OCI-LY1 (cell line): ENCODE results near the gene PCNX2.
"Not testable (repeated sequence)": the region's sequence is repeated elsewhere in the genome, so short reads cannot be mapped to it uniquely, and the experiment has no call there.

Source experiments
- H2AFZ ChIP-seq: fragments of 200-600 bp; sonication (generic), shearing (Covaris generic); 2 replicates; pipeline ENCODE4 v1.6.0; 2014; ENCODE audit warnings: antibody characterized with exemption, mild to moderate bottlenecking, low read length
- H3F3A ChIP-seq: fragments of 200-600 bp; sonication (generic), shearing (Covaris generic); 2 replicates; pipeline ENCODE4 v1.6.0; 2014; ENCODE audit warnings: mild to moderate bottlenecking, antibody characterized with exemption, low read length, moderate library complexity; ENCODE audit not compliant: insufficient read depth
- H3K27ac ChIP-seq: fragments of 200-600 bp; sonication (generic); 2 replicates; pipeline ENCODE4 v1.5.1; 2014; ENCODE audit warnings: low read length, mixed run types, mild to moderate bottlenecking, low read depth; ENCODE audit not compliant: poor library complexity, severe bottlenecking
- H3K27me3 ChIP-seq: fragments of 200-600 bp; sonication (generic); 2 replicates; pipeline ENCODE4 v1.6.0; 2014; ENCODE audit warnings: antibody characterized with exemption, mild to moderate bottlenecking, low read length, moderate library complexity; ENCODE audit not compliant: insufficient read depth
- H3K36me3 ChIP-seq: fragments of 200-600 bp; sonication (generic); 2 replicates; pipeline ENCODE4 v1.6.1; 2014; ENCODE audit warnings: mild to moderate bottlenecking, antibody characterized with exemption, low read length, moderate library complexity, mixed read lengths; ENCODE audit not compliant: insufficient read depth
- H3K4me1 ChIP-seq: fragments of 200-600 bp; sonication (generic); 2 replicates; pipeline ENCODE4 v1.5.1; 2014; ENCODE audit warnings: mild to moderate bottlenecking, low read length, moderate library complexity; ENCODE audit not compliant: insufficient read depth, severe bottlenecking
- H3K4me2 ChIP-seq: fragments of 200-600 bp; sonication (generic), shearing (Covaris generic); 2 replicates; pipeline ENCODE4 v1.6.1; 2014; ENCODE audit warnings: low read length
- H3K4me3 ChIP-seq: fragments of 200-600 bp; sonication (generic); 2 replicates; pipeline ENCODE4 v1.5.1; 2014; ENCODE audit warnings: low read length, low read depth, mild to moderate bottlenecking, mixed read lengths; ENCODE audit not compliant: poor library complexity, severe bottlenecking
- H3K79me2 ChIP-seq: fragments of 200-600 bp; shearing (Covaris generic); 2 replicates; pipeline ENCODE4 v1.6.1; 2016; ENCODE audit warnings: mixed run types, low read length, mixed read lengths; ENCODE audit not compliant: insufficient read depth
- H3K9ac ChIP-seq: fragments of 200-600 bp; sonication (generic), shearing (Covaris generic); 2 replicates; pipeline ENCODE4 v1.6.1; 2014; ENCODE audit warnings: mild to moderate bottlenecking, low read length, mixed read lengths
- H3K9me2 ChIP-seq: fragments of 200-600 bp; sonication (generic), shearing (Covaris generic); 2 replicates; pipeline ENCODE4 v1.6.1; 2014; ENCODE audit warnings: low read depth, mild to moderate bottlenecking, low read length, mixed read lengths
- H3K9me3 ChIP-seq: fragments of 200-600 bp; shearing (Covaris generic); 2 replicates; pipeline ENCODE4 v1.6.1; 2014; ENCODE audit warnings: low read length, mixed read lengths
- H4K20me1 ChIP-seq: fragments of 200-600 bp; sonication (generic), shearing (Covaris generic); 2 replicates; pipeline ENCODE4 v1.6.0; 2016; ENCODE audit warnings: mild to moderate bottlenecking, low read length; ENCODE audit not compliant: insufficient read depth
- CTCF ChIP-seq: fragments of 200-600 bp; sonication (generic), shearing (Covaris generic); IDR thresholded peaks from 2 replicates; pipeline ENCODE4 v1.5.1; 2017; ENCODE audit warnings: mild to moderate bottlenecking, antibody characterized with exemption, low read length, moderate library complexity, mixed read lengths
- EZH2 ChIP-seq: fragments of 200-600 bp; sonication (generic), shearing (Covaris generic); IDR thresholded peaks from 2 replicates; pipeline ENCODE4 v1.8.0; 2017; ENCODE audit warnings: borderline replicate concordance, mixed run types, mild to moderate bottlenecking, antibody characterized with exemption, low read length, moderate library complexity, mixed read lengths

PCNX2 gene

DNA sequence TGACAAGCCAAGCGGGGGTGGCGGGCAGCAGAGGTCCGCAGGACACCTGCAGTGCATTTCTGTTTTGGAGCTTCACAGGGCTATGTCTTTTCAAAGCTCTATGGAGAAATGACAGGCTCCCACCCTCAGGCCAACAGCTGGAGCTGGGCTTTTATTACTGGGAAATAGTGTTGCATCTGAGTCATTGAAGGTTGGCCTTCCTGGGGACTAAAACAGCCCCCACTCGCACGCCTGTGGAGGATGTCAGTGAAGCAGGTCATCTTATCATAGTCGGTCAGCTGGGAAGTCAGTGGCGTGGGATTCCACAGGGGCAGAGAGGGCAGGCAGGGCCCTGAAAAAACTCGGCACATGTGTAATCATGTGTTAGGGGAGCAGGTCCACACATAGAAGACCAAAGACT is 289.8 kb downstream of the PCNX2 start:
- Histone ChIP-seq H2AFZ (no peak overlapping the region), H3K27me3 (no peaks in the 10 kb centered on the region), H3K9ac (no peak overlapping the region), H3K9me3 (no peaks in the 10 kb centered on the region), H3K36me3 (no peaks in the 10 kb centered on the region), H3K4me1 (no peaks in the 10 kb centered on the region), H3K4me2 (no peak overlapping the region), H3K4me3 (no peak overlapping the region), H4K20me1 (no peaks in the 10 kb centered on the region), H3K27ac (no peak overlapping the region), H3F3A (no peaks in the 10 kb centered on the region), H3K9me2 (no peaks in the 10 kb centered on the region), H3K79me2 (no peaks in the 10 kb centered on the region)
- no peak for TF ChIP-seq EZH2
- TF ChIP-seq CTCF, result no peak

DNA sequence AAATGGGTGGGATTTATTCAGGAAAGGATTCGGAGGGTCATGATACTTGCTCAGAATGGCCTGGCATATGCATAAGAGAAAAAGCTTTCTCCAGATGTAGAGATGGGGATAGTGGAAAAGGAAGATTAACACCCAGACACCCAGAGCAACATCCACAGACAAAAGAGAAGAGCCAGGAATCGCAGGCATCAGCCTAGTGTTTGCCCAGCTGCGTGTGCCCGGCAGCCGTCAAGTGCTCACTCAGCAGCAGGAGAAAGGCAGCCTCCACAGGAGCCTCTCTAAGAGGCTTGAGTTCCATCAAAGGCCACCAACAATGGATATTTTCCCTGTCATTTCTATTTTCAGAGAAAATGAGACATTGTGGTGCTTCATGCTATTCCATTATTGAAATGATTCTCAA is 290.4 kb downstream of the PCNX2 start:
- Histone ChIP-seq H3K79me2 (no peaks in the 10 kb centered on the region), H3K9ac (no peak overlapping the region), H3K9me2 (no peaks in the 10 kb centered on the region), H3K9me3 (no peaks in the 10 kb centered on the region), H3K27me3 (no peaks in the 10 kb centered on the region), H2AFZ (no peak overlapping the region), H3K4me2 (no peak overlapping the region), H4K20me1 (no peaks in the 10 kb centered on the region), H3K4me3 (no peak overlapping the region), H3K27ac (no peak overlapping the region), H3F3A (no peaks in the 10 kb centered on the region), H3K36me3 (no peaks in the 10 kb centered on the region), H3K4me1 (no peaks in the 10 kb centered on the region)
- TF ChIP-seq EZH2 (no peak), CTCF (no peak)

- TF ChIP-seq EZH2, result no peak
- no peak for TF ChIP-seq CTCF
- H3K27ac ChIP-seq, result no peak overlapping the region
- no peaks in the 10 kb centered on the region for H3K9me2 ChIP-seq
- no peaks in the 10 kb centered on the region for H3K36me3 ChIP-seq
- no peak overlapping the region for H3K4me3 ChIP-seq
- no peak overlapping the region for H2AFZ ChIP-seq
- H3F3A ChIP-seq, result no peaks in the 10 kb centered on the region
- H4K20me1 ChIP-seq, result no peaks in the 10 kb centered on the region
- no peaks in the 10 kb centered on the region for H3K9me3 ChIP-seq
- H3K79me2 ChIP-seq, result no peaks in the 10 kb centered on the region
- H3K4me2 ChIP-seq, result no peak overlapping the region
- H3K4me1 ChIP-seq, result no peaks in the 10 kb centered on the region
- H3K9ac ChIP-seq, result no peak overlapping the region
- no peaks in the 10 kb centered on the region for H3K27me3 ChIP-seq
These were observed 291.1 kb downstream of the PCNX2 start for GRCh38 chr1:233004451-233004850.

DNA sequence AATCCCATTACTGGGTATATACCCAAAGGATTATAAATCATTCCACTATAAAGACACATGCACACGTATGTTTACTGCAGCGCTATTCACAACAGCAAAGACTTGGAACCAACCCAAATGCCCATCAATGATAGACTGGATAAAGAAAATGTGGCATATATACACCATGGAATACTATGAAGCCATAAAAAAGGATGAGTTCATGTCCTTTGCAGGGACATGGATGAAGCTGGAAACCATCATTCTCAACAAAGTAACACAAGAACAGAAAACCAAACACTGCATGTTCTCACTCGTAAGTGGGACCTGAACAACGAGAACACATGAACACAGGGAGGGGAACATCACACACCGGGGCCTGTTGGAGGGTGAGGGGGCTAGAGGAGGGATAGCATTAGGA is 291.9 kb downstream of the PCNX2 start:
- not testable (repeated sequence) for H3K9me3 ChIP-seq, H2AFZ ChIP-seq, H3K9ac ChIP-seq, H3F3A ChIP-seq, H3K9me2 ChIP-seq, H3K36me3 ChIP-seq, H3K27me3 ChIP-seq, H3K4me1 ChIP-seq, H3K79me2 ChIP-seq, H3K4me3 ChIP-seq, H4K20me1 ChIP-seq, H3K27ac ChIP-seq, H3K4me2 ChIP-seq
